H9 (cell line): ENCODE results near the gene TMEM33. TPM values are rescaled to one million over a fixed set of nuclear protein-coding genes. Genes with fewer than 3 reads are reported as not detected.

Source experiments
- DNase-seq: peaks from one replicate; pipeline ENCODE4 v3.0.0-alpha.2; 2017
- H2AFZ ChIP-seq: one replicate; pipeline ENCODE4 v1.6.1; 2013; ENCODE audit warnings: mild to moderate bottlenecking, low read length, control low read depth, moderate library complexity
- H2AK5ac ChIP-seq: 2 replicates; pipeline ENCODE4 v1.6.1; 2013; ENCODE audit warnings: low read length, control low read depth, mixed read lengths; ENCODE audit not compliant: insufficient read length
- H2BK120ac ChIP-seq: one replicate; pipeline ENCODE4 v1.6.1; 2013; ENCODE audit warnings: low read depth, mild to moderate bottlenecking, low read length, control low read depth, inconsistent platforms; ENCODE audit not compliant: poor library complexity, severe bottlenecking
- H2BK12ac ChIP-seq: 2 replicates; pipeline ENCODE4 v1.6.1; 2013; ENCODE audit warnings: low read length, control low read depth, mixed read lengths, low read depth; ENCODE audit not compliant: insufficient read length
- H2BK15ac ChIP-seq: 2 replicates; pipeline ENCODE4 v1.6.1; 2013; ENCODE audit warnings: low read depth, low read length, control low read depth
- H2BK20ac ChIP-seq: one replicate; pipeline ENCODE4 v1.6.1; 2013; ENCODE audit warnings: low read depth, mild to moderate bottlenecking, low read length, control low read depth, inconsistent platforms; ENCODE audit not compliant: poor library complexity, severe bottlenecking
- H2BK5ac ChIP-seq: 2 replicates; pipeline ENCODE4 v1.6.1; 2013; ENCODE audit warnings: low read length, control low read depth, mixed read lengths; ENCODE audit not compliant: insufficient read length
- H3K14ac ChIP-seq: 2 replicates; pipeline ENCODE4 v1.6.1; 2013; ENCODE audit warnings: low read length, control low read depth; ENCODE audit not compliant: insufficient read depth
- H3K18ac ChIP-seq: 2 replicates; pipeline ENCODE4 v1.6.1; 2013; ENCODE audit warnings: low read depth, mild to moderate bottlenecking, mixed read lengths, low read length, control low read depth; ENCODE audit not compliant: insufficient read length
- H3K23ac ChIP-seq: 2 replicates; pipeline ENCODE4 v1.6.1; 2013; ENCODE audit warnings: low read length, control low read depth, mixed read lengths, low read depth; ENCODE audit not compliant: insufficient read length
- H3K23me2 ChIP-seq: 2 replicates; pipeline ENCODE4 v1.6.1; 2013; ENCODE audit warnings: low read depth, mild to moderate bottlenecking, mixed read lengths, low read length, control low read depth; ENCODE audit not compliant: insufficient read length, poor library complexity, severe bottlenecking
- H3K27ac ChIP-seq: 2 replicates; pipeline ENCODE4 v1.5.1; 2013; ENCODE audit warnings: low read length, control low read depth, mixed read lengths, low read depth; ENCODE audit not compliant: insufficient read length
- H3K27me3 ChIP-seq: 2 replicates; pipeline ENCODE4 v1.6.1; 2013; ENCODE audit warnings: low read length, control low read depth, inconsistent platforms; ENCODE audit not compliant: insufficient read depth
- H3K4ac ChIP-seq: 2 replicates; pipeline ENCODE4 v1.6.1; 2013; ENCODE audit warnings: low read depth, mild to moderate bottlenecking, control low read depth, inconsistent platforms, low read length, moderate library complexity
- H3K4me1 ChIP-seq: 2 replicates; pipeline ENCODE4 v1.6.1; 2013; ENCODE audit warnings: low read length, control low read depth, inconsistent platforms; ENCODE audit not compliant: insufficient read depth
- H3K4me2 ChIP-seq: 2 replicates; pipeline ENCODE4 v1.6.1; 2013; ENCODE audit warnings: low read length, control low read depth, mixed read lengths; ENCODE audit not compliant: insufficient read length, insufficient read depth
- H3K56ac ChIP-seq: 2 replicates; pipeline ENCODE4 v1.6.1; 2013; ENCODE audit warnings: low read depth, mild to moderate bottlenecking, mixed read lengths, low read length, control low read depth; ENCODE audit not compliant: insufficient read length
- H3K79me1 ChIP-seq: 2 replicates; pipeline ENCODE4 v1.6.1; 2013; ENCODE audit warnings: low read depth, mild to moderate bottlenecking, moderate library complexity, low read length, control low read depth, inconsistent platforms; ENCODE audit not compliant: insufficient read depth, poor library complexity, severe bottlenecking
- H3K79me2 ChIP-seq: 2 replicates; pipeline ENCODE4 v1.6.1; 2013; ENCODE audit warnings: low read length, control low read depth, inconsistent platforms; ENCODE audit not compliant: insufficient read depth
- H3K9ac ChIP-seq: 2 replicates; pipeline ENCODE4 v1.6.1; 2013; ENCODE audit warnings: low read length, control low read depth, mixed read lengths; ENCODE audit not compliant: insufficient read length; ENCODE audit errors: extremely low read depth
- H3K9me3 ChIP-seq: one replicate; pipeline ENCODE4 v1.6.1; 2013; ENCODE audit warnings: low read depth, low read length, inconsistent platforms; ENCODE audit not compliant: control insufficient read depth
- H3T11ph ChIP-seq: one replicate; pipeline ENCODE4 v1.6.1; 2013; ENCODE audit warnings: mild to moderate bottlenecking, low read length, control low read depth, inconsistent platforms
- H4K20me1 ChIP-seq: one replicate; pipeline ENCODE4 v1.6.1; 2013; ENCODE audit not compliant: control insufficient read depth, insufficient read length, insufficient read depth
- H4K5ac ChIP-seq: 2 replicates; pipeline ENCODE4 v1.6.1; 2013; ENCODE audit warnings: low read depth, mild to moderate bottlenecking, mixed read lengths, low read length, control low read depth; ENCODE audit not compliant: insufficient read length
- H4K8ac ChIP-seq: replicated peaks from 2 replicates; pipeline ENCODE4 v1.6.1; 2013; ENCODE audit warnings: low read length, control low read depth, mixed read lengths, low read depth; ENCODE audit not compliant: insufficient read length
- H4K91ac ChIP-seq: 2 replicates; pipeline ENCODE4 v1.6.1; 2013; ENCODE audit warnings: low read depth, mild to moderate bottlenecking, moderate library complexity, mixed read lengths, low read length, control low read depth; ENCODE audit not compliant: insufficient read length
- H3K27ac Mint-ChIP-seq, 3 experiments: 2 replicates in 2 of 3; 3 replicates in 1 of 3; pipeline ENCODE4 v1.8.0; 2020 to 2021; ENCODE audit warnings: mixed read lengths in 3 of 3, mild to moderate bottlenecking in 1 of 3, moderate library complexity in 1 of 3
- H3K27me3 Mint-ChIP-seq: 2 replicates; pipeline ENCODE4 v1.8.0; 2021; ENCODE audit warnings: low read depth, mild to moderate bottlenecking, moderate library complexity, mixed read lengths
- H3K36me3 Mint-ChIP-seq, 3 experiments: 2 replicates in 2 of 3; 3 replicates in 1 of 3; pipeline ENCODE4 v1.8.0; 2020 to 2021; ENCODE audit warnings: low read depth in 3 of 3, mixed read lengths in 3 of 3; ENCODE audit not compliant: insufficient read depth in 1 of 3
- H3K4me1 Mint-ChIP-seq, 2 experiments: 2 replicates each; pipeline ENCODE4 v1.8.0; 2020; ENCODE audit warnings: mixed read lengths in 2 of 2
- H3K4me3 Mint-ChIP-seq, 2 experiments: 2 replicates in 1 of 2; 3 replicates in 1 of 2; pipeline ENCODE4 v1.8.0; 2020 to 2021; ENCODE audit warnings: mild to moderate bottlenecking in 2 of 2, mixed read lengths in 2 of 2, moderate library complexity in 1 of 2
- H3K9me3 Mint-ChIP-seq, 2 experiments: 2 replicates in 1 of 2; 3 replicates in 1 of 2; pipeline ENCODE4 v1.8.0; 2020; ENCODE audit warnings: mild to moderate bottlenecking in 2 of 2, mixed read lengths in 2 of 2, moderate library complexity in 1 of 2
- WGBS: extraction: QIAGEN DNeasy Blood & Tissue Kit; methylation state at CpG from one replicate; pipeline ENCODE4 v1.1.7; 2013; ENCODE audit warnings: missing lambda C conversion rate, low lambda C conversion rate, mixed read lengths; ENCODE audit not compliant: insufficient read length; ENCODE audit errors: extremely low coverage; 5-methylcytosine and 5-hydroxymethylcytosine counted together
- total RNA-seq: library from RNA; stranded (reverse); gene quantifications from 2 replicates; pipeline ENCODE4 v1.2.1, GENCODE V29; 2021
- TF ChIP-seq, protein P1 (sequence below): fragments of 200-600 bp; sonication (generic); conservative IDR thresholded peaks from 3 replicates; pipeline ENCODE4 v1.8.0; 2021; ENCODE audit warnings: antibody characterized with exemption, mild to moderate bottlenecking

TMEM33 gene
- total RNA-seq, 1 experiment from 2014 or later: 74.2 TPM

DNA sequence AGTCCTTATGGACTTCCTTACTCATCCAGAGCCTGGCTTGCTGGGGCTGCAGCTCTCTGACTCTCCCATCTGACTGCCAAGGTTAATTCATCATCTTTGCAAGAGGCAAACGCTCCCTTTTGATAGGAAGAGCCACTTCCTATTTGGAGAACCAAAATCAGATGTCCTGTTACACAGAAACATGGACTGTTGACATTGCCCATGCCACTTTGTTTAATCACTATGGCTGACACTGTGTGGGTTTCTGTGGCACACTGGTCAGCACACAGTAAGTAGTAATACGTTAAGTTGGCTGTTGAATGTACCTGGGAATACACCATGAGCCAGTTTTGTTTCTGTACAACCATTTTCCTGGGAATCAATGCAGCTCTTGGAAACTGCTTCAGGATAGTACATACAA, 45.1 kb upstream of the TMEM33 start:
- no peak overlapping the region for H4K91ac ChIP-seq
- Mint-ChIP-seq H3K27ac (no peak overlapping the region), H3K27me3 (peaks cover 64% of the 10 kb centered on the region), H3K9me3 (no peaks in the 10 kb centered on the region), H3K36me3 (no peaks in the 10 kb centered on the region), H3K4me3 (no peak overlapping the region), H3K4me1 (no peaks in the 10 kb centered on the region)
- H3K23ac ChIP-seq: no peak overlapping the region
- H3K23me2 ChIP-seq: no peaks in the 10 kb centered on the region
- H3T11ph ChIP-seq: no peak overlapping the region
- H3K9ac ChIP-seq: no peak overlapping the region
- H3K79me2 ChIP-seq: no peaks in the 10 kb centered on the region; the same call in 1 of the 2 replicates
- no peak overlapping the region for H2AFZ ChIP-seq
- no peak overlapping the region for H3K14ac ChIP-seq
- no peak overlapping the region for H2BK20ac ChIP-seq
- no peaks in the 10 kb centered on the region for H3K9me3 ChIP-seq
- H3K27me3 ChIP-seq: peaks cover 7% of the 10 kb centered on the region; the same call in 1 of the 2 replicates
- H2BK12ac ChIP-seq: no peak overlapping the region
- DNase-seq: no peak
- no peak overlapping the region for H3K4ac ChIP-seq
- H4K8ac ChIP-seq: no peak overlapping the region
- H4K20me1 ChIP-seq: no peaks in the 10 kb centered on the region
- no peaks in the 10 kb centered on the region for H3K4me1 ChIP-seq
- no peak overlapping the region for H3K56ac ChIP-seq
- H3K27ac ChIP-seq: no peak overlapping the region
- no peak overlapping the region for H3K18ac ChIP-seq
- H3K4me2 ChIP-seq: no peak overlapping the region
- H3K79me1 ChIP-seq: no peaks in the 10 kb centered on the region
- TF ChIP-seq, protein P1, sequence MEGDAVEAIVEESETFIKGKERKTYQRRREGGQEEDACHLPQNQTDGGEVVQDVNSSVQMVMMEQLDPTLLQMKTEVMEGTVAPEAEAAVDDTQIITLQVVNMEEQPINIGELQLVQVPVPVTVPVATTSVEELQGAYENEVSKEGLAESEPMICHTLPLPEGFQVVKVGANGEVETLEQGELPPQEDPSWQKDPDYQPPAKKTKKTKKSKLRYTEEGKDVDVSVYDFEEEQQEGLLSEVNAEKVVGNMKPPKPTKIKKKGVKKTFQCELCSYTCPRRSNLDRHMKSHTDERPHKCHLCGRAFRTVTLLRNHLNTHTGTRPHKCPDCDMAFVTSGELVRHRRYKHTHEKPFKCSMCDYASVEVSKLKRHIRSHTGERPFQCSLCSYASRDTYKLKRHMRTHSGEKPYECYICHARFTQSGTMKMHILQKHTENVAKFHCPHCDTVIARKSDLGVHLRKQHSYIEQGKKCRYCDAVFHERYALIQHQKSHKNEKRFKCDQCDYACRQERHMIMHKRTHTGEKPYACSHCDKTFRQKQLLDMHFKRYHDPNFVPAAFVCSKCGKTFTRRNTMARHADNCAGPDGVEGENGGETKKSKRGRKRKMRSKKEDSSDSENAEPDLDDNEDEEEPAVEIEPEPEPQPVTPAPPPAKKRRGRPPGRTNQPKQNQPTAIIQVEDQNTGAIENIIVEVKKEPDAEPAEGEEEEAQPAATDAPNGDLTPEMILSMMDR: no peak
- no peak overlapping the region for H2AK5ac ChIP-seq
- no CpG with 5 or more reads among the region's 2 CpGs for WGBS
- H2BK15ac ChIP-seq: no peak overlapping the region
- no peak overlapping the region for H2BK5ac ChIP-seq
- no peak overlapping the region for H4K5ac ChIP-seq
- no peak overlapping the region for H2BK120ac ChIP-seq
